GM18526 (cell line): ENCODE measurements around the gene CBY2.

Experiments
- POLR2A ChIP-seq: IDR thresholded peaks from 3 replicates; pipeline ENCODE4 v1.6.1; 2011; ENCODE audit not compliant: insufficient read length; ENCODE audit errors: extremely low read depth

Gene CBY2, protein sequence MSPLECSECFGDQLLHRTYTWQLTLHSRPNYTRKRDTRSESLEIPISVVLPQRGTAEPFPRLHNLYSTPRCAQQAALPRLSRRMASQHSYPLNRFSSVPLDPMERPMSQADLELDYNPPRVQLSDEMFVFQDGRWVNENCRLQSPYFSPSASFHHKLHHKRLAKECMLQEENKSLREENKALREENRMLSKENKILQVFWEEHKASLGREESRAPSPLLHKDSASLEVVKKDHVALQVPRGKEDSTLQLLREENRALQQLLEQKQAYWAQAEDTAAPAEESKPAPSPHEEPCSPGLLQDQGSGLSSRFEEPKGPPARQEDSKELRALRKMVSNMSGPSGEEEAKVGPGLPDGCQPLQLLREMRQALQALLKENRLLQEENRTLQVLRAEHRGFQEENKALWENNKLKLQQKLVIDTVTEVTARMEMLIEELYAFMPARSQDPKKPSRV

DNA sequence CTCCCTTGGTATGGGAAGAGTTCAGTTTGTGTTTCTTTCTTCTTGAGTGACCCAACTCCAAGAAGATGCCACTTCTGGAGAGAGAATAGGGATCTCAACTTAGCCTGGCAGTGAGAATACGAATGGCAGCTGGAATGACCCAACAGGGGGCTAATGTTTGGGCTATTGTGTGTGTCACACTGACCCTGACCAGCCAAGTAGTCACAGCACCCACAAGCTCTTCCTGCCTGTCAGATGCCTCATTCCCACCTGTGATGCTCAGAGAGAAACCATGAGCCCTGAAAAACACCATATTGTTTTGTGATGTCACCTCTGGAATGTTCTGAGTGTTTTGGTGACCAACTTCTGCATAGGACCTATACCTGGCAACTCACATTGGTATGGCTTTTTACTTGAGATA lies at the start of gene CBY2:
Gene CBY2, plus strand, starts transcription at position 233 of the 400 bp plus-strand sequence. Its CDS starts 71 bp downstream, at position 304.
- TF ChIP-seq POLR2A, result peak; percentile 34

DNA sequence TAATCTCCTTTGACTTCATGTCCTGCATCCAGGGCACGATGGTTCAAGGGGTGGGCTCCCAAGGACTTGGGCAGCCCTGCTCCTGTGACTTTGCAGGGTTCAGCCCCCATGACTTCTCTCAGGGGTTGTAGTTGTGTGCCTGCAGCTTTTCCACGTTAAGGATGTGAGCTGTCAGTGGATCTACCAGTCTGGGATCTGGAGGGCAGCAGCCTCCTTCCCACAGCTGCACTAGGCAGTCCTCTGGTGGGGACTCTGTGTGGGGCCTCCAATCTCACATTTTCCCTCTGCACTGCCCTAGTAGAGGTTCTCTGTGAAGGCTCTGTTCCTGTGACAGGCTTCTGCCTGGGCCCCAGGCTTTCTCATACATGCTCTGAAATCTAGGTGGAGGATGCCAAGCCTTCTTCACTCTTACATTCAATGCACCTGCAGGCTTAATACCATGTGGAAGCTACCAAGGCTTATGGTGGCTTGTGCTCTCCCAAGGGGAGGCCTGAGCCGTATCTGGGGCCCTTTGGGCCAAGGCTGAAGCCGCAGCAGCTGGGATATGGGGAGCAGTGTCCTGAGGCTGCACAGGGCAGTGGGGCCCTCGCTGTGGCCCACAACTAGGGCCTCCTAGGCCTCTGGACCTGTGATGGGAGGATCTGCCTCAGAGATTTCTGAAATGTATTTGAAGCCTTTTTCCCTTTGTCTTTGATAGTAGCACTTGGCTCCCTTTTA lies 47.3 kb upstream of the CBY2 start:
- no peak for TF ChIP-seq POLR2A

DNA sequence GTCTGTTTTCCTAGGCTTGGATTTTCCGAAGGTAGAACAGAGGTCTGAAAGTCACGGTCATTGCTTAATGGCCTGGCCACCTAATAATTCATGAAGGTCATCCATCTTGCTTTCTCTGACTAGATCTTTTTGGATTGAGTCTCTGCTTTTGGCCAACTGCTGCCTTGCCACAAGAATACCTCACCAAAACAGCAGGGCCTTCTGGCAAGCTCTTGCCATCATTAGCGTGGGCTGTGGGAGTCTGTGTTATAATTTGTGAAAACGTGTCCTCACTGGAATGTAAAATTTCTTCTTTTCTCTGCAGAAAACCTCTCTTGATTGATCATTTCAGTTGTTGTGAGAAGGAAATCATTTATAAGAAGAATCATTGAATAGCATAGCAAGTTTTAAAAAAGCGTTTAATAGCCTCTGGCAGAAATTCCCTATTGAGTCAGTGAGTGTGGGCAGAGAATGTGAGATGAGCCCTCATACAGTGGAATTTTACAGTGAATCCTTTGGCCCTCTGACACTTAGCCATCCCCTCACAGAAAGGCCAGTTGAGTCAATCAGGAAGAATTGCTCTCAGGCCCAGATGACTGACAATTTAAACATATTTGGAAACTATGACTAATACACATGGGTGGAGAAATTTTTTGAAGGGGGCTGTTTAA lies 43.4 kb upstream of the CBY2 start:
- TF ChIP-seq POLR2A, result no peak

DNA sequence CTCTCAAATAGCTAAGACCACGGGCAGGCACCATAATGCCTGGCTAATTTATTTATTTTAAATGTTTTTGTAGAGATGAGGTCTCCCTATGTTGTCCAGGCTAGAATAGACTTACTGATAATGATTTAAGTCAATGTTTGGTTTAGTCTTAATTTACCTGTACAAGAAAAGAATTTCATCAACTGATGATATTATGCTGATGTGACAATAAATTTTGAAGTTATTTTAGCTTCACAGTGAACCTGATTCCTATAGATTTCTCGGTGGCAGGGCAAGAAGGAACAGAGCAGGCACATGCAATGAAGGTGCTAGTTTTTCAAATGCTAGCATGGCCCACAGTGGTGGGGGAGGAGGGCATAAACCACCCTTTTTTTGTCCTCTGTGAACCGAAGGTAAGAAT lies 42.6 kb upstream of the CBY2 start:
- no peak for TF ChIP-seq POLR2A

DNA sequence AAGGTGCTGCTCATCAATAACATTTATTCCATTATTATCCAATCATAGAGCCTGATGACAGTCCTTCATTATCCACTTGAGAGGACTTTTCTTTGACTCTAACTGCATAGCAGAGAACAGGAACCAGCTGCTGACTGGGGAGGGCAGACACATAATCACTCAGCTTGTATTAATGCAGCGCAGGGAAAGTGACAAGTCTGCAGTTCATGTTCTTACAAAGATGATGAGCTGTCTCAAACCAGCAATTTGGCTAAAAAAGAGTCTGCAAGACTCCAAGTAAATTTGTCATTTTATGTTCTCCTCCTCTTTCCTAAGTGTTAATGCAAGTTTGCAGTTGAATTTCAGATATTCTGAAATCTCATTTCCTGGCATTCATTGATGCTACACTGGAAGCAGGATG lies 40.0 kb upstream of the CBY2 start:
- TF ChIP-seq POLR2A, result no peak

DNA sequence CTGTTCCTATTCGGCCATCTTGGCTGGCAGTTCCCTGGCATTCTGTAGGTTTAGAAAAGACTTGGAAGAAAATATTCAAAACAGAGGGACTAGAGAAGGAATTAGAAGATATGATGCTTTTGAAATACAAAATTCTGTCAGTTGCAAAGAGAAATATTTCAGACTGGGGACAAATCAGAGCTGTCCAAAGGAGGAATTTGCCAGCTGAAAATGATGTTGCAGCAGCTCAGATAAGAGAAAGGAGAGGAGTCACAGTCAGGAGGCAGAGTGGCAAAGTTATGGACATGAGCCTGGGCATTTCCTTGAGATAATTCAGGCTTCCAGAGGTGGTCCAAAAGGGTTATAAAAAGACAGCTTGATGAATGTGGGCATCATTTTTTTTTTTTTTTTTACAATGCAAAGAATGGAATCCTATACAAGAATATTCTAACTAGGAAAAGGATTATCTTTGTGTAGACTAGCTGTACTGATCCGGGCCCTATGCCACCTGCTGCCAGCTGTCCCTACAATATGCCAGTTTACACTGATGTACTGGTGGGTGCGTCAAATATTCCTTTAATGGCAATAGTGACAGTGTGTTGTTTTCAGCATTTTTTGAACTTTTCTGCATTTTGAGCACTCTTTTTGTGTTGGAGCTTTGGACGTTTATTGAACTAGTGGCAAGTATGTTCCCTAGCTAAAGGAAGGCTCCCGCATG lies 31.8 kb upstream of the CBY2 start:
- TF ChIP-seq POLR2A, result no peak

DNA sequence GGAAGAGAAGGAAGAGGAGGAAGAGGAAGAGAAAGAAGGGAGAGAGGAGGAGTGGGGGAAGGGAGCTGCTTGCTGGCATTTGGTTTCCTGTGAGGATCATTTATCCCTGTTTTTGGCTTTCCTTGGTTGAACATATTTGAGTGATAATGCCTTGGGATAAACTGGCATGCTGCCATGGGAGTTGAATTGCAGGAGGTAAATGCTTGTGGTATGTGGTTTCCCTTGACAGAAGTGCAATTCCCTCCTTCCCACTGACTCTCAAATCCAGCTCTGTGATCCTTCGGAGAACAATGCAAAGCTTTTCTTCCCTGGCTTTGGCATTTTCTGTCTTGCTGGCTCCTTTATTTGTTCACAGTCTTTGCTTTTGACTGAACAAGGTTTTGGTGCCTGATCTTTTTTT lies 27.2 kb upstream of the CBY2 start:
- no peak for TF ChIP-seq POLR2A

DNA sequence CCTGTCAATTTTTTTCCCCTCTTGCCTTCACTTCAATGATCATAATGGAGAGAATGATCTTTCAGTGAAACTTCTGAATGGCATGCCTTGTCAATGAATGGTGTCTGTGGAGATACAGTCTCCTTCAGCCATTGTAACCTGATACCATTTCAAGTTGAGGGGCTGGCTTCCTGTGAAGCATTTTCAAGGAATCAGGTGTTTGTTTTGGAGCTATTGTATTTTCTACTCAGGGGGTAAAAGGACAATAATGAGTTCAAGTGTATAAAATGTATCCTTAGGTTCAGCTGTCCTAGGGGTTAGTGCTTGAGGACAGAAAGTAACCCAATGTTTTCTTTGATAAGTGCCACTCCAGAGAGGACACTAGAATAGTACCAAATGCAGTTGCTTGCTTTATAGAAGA lies 23.8 kb upstream of the CBY2 start:
- no peak for TF ChIP-seq POLR2A

DNA sequence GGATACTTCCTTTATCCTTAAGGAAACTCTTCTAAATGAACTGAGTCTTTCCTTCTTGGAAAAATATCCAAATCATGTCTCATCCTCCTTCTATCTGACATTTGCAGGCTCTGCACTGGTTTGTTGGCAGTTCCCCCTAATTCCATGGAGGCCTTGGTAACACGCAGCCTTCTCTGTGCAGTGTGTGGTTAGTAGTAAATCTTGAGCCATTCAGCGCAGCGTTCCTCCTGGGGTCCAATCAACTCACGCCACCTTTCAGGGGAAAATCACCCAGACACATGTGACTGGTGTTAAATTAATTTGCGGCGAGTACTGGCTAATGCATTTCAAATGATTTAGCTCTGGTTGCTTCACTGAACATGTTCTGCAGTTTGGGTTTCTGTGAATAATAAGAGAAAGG lies 21.0 kb upstream of the CBY2 start:
- TF ChIP-seq POLR2A, result no peak

DNA sequence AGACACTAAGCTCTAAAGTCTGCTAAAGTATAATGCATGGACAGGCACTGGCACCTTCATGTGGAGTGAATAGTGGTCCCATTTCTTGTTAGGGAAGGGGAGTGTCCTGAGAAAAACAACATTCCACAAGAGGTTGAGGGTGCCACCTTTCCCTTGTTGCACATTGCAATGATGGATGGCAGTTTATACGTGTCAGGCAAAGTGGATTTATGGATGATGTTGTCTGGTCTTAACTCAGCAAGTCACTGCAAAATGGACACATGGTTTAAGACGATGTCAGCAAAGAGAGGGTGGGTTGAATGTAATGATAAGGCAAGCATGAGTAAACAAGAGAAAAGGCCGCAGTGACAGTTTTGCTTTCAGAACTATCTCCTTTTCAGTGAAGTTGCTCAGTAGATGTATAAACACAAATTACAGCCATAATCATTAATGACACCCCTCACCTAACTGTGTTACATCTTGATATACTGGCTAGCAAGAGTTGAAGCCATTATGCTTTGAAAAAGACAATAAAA lies 19.6 kb upstream of the CBY2 start:
- no peak for TF ChIP-seq POLR2A

DNA sequence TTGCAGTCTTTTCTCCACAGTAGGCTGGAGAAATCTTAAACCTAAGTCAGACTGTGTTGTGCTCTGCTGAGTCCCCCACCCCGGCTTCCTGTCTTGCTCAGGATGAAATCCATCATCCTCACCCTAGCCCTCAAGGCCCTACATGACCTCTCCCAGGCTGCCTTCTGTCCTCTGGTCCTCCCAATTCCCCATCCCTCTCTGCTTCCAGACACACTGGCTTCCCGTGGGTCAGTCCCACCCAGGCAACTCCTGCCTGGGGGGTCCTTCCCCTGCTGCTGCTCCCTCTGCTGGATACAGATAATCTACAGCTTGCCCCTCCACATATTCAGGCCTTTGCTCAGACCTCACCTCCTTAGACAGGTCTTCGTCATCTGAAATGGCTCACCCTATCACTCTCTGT lies 18.4 kb upstream of the CBY2 start:
- no peak for TF ChIP-seq POLR2A

DNA sequence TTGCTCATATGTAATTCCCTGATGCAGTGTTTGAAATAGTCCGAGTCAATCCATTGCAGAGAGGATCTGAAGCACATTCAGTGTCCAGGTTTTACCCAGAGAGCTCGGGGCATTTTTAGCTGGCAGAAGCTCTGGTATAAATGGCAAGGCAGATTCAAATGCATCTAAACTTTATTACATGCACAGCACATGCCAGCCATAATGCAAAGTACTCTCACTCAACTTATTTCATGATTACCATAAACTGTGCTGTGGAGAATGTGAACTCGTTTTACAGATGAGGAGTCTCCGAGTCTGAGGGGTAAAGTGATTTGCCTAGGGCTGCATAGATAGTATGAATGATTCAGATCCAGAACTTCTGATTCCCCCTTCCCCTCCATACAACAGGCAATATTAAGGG lies 13.5 kb upstream of the CBY2 start:
- TF ChIP-seq POLR2A, result no peak

DNA sequence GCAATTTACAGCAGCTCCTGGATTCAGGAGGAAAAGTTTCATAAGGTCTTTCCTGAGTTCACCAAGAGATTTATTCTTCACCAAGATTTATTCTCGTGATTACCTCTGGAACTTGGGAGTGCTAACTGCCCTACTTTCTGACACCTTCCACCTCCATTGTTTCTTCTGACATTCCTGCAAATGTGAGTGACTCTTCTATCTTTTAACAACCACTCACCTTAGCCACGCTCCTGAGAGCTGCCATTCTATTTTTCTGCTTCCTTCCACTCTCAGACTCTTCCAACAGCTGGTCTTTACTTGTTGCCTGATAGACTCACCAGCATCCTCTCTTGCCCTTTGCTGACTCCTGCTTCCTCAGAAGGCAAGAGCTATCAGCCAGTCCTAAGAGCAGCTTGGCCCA lies 11.5 kb upstream of the CBY2 start:
- no peak for TF ChIP-seq POLR2A

DNA sequence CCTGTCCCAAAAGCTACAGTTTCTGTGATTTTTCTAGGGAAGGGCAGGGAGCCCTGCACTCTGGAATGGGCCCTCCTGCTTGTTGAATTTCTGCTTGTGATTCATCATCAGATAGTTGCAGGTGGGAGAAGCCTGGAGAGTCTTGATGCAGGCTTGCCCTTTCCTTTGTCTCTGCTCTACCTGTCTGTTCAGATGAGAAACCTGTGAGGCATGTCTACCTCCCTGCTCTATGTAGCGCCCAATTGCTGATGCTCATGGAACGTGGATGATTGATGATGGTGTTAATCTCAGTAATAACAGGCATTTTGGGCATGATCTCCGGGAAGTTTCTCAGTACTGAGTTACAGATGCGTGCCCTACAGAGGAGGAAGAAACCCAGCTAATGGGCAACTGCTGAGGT lies 10.9 kb upstream of the CBY2 start:
- no peak for TF ChIP-seq POLR2A

DNA sequence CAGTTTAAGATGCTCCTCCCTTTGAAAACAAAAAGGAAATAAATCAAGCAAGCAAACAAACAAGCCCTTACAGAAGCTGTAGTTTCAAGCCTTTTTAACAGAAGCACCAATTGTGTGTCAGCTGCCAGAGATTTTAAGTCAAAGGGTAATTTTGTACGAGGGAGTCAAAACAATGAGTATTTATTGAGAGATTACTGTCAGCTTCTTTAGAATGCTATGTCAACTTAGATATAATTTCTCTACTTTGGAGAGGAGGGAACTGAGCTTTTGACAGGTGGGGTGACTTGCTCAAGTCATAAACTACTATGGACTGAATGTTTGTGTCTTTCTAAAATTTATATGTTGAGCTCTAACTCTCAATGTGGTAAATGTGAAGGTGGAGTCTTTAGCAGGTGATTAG lies 10.5 kb upstream of the CBY2 start:
- TF ChIP-seq POLR2A, result no peak
